HEK293 (cell line): ENCODE data around the gene ARMH4.

ENCODE experiments used
- CTCF ChIP-seq: fragments of 450-650 bp; formaldehyde crosslinking; IDR thresholded peaks from 2 replicates; pipeline ENCODE4 v1.5.1; 2016; ENCODE audit warnings: missing biosample characterization, missing genetic modification characterization
- MEIS1 ChIP-seq: sonication (generic); formaldehyde crosslinking; IDR thresholded peaks from 2 replicates; pipeline ENCODE4 v1.8.1; 2022; ENCODE audit warnings: missing genetic modification reagents, mild to moderate bottlenecking, borderline replicate concordance
- ZFHX2 ChIP-seq: fragments of 450-650 bp; formaldehyde crosslinking; conservative IDR thresholded peaks from 2 replicates; pipeline ENCODE4 v1.5.1; 2016; ENCODE audit warnings: missing biosample characterization, missing genetic modification characterization
- ZNF585B ChIP-seq: fragments of 450-650 bp; formaldehyde crosslinking; IDR thresholded peaks from 2 replicates; pipeline ENCODE4 v1.5.1; 2016; ENCODE audit warnings: missing biosample characterization, missing genetic modification characterization
- ZNF777 ChIP-seq: fragments of 450-650 bp; formaldehyde crosslinking; IDR thresholded peaks from 2 replicates; pipeline ENCODE4 v1.5.1; 2017; ENCODE audit warnings: missing biosample characterization, missing genetic modification characterization, borderline replicate concordance
- TF ChIP-seq, protein P1 (sequence below): fragments of 450-650 bp; formaldehyde crosslinking; IDR thresholded peaks from 2 replicates; pipeline ENCODE4 v1.5.1; 2016; ENCODE audit warnings: missing biosample characterization, missing genetic modification characterization, low read depth
- TF ChIP-seq, protein P2 (sequence below): fragments of 450-650 bp; formaldehyde crosslinking; IDR thresholded peaks from 2 replicates; pipeline ENCODE4 v1.5.1; 2016; ENCODE audit warnings: missing biosample characterization, missing genetic modification characterization

DNA sequence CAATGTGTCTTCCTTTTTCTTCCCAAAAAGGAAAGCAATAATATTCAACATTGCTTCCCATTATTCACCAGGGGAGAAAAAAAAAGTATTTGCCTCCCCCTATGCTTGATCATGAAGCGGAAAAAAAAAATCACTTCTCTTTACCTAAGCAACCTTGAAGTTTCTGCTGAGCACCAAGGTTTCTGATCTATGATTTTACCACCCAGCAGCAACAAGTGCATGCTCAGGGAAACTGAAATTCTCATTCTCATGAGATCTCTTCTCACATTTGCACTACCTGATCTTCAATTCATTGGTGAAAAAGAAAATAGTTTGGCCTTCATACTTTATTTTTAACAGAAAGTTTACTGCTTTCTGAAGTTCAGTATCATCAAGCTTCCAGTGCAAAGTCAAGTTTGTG is 125.8 kb downstream of the ARMH4 start:
- TF ChIP-seq ZNF585B (tag by site-specific recombination) (no peak), CTCF (tag by site-specific recombination) (no peak), ZFHX2 (tag by site-specific recombination) (no peak), ZNF777 (tag by site-specific recombination) (no peak), MEIS1 (CRISPR knock-in tag) (no peak)
- TF ChIP-seq, protein P1, sequence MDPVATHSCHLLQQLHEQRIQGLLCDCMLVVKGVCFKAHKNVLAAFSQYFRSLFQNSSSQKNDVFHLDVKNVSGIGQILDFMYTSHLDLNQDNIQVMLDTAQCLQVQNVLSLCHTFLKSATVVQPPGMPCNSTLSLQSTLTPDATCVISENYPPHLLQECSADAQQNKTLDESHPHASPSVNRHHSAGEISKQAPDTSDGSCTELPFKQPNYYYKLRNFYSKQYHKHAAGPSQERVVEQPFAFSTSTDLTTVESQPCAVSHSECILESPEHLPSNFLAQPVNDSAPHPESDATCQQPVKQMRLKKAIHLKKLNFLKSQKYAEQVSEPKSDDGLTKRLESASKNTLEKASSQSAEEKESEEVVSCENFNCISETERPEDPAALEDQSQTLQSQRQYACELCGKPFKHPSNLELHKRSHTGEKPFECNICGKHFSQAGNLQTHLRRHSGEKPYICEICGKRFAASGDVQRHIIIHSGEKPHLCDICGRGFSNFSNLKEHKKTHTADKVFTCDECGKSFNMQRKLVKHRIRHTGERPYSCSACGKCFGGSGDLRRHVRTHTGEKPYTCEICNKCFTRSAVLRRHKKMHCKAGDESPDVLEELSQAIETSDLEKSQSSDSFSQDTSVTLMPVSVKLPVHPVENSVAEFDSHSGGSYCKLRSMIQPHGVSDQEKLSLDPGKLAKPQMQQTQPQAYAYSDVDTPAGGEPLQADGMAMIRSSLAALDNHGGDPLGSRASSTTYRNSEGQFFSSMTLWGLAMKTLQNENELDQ (tag by site-specific recombination) = no peak
- TF ChIP-seq, protein P2, sequence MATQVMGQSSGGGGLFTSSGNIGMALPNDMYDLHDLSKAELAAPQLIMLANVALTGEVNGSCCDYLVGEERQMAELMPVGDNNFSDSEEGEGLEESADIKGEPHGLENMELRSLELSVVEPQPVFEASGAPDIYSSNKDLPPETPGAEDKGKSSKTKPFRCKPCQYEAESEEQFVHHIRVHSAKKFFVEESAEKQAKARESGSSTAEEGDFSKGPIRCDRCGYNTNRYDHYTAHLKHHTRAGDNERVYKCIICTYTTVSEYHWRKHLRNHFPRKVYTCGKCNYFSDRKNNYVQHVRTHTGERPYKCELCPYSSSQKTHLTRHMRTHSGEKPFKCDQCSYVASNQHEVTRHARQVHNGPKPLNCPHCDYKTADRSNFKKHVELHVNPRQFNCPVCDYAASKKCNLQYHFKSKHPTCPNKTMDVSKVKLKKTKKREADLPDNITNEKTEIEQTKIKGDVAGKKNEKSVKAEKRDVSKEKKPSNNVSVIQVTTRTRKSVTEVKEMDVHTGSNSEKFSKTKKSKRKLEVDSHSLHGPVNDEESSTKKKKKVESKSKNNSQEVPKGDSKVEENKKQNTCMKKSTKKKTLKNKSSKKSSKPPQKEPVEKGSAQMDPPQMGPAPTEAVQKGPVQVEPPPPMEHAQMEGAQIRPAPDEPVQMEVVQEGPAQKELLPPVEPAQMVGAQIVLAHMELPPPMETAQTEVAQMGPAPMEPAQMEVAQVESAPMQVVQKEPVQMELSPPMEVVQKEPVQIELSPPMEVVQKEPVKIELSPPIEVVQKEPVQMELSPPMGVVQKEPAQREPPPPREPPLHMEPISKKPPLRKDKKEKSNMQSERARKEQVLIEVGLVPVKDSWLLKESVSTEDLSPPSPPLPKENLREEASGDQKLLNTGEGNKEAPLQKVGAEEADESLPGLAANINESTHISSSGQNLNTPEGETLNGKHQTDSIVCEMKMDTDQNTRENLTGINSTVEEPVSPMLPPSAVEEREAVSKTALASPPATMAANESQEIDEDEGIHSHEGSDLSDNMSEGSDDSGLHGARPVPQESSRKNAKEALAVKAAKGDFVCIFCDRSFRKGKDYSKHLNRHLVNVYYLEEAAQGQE = no peak
